ENCODE measurements around the gene PLIN4. TPM values are rescaled to one million over a fixed set of nuclear protein-coding genes. Genes with fewer than 3 reads are reported as not detected.
"Not testable (repeated sequence)": the region's sequence is repeated elsewhere in the genome, so short reads cannot be mapped to it uniquely, and the experiment has no call there.

PLIN4 gene
- polyA plus RNA-seq, 1 donor (not counting 4 experiments of a cell fraction or from before 2014, with no cell fraction given), result not detected

DNA sequence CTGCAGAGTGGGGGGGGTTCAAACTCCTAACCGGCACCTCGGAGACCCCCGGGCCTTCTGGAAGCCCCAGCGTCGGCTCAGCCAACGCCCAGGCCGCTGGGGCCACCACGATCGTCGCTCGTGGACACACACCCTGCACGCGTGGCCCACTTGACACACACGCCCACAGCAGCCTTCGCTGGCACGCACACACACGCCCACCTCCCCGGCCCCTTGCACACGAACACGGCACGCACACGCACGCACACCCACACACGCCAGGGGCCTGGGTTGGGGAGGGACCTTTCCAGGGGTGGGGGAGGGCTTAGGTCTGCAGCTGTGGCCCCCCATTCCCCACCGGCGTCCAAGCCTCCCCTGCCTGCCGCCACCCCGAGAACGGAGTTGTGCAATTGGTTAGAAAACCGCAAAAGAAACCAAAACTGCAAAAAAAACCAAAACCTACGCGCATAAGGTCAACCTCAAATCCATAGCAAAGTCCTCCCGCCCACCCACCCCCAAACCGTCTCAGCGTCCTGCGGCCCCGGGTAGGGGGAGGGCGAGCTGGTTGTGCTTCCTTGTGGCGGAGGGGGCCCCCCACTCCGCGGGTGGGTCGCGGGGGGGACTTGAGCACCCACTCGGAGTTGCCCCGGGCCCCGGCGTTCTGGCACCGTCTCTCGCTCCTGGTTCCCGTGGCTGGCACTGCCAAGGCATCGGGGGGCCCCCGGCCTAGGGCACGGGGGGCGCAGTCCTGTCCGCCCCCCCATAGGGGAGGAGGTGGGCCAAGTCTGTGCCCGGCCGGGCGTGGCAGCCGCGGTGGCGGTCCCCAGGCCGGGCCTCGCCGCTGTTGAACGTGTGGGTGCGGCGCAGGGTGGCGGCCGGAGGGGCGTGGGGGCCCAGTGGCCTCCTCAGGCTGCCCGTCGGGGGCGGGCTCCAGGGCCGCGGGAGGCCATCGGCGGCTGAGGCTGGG, 24.9 kb upstream of the PLIN4 start:
- TF ChIP-seq, protein P1, sequence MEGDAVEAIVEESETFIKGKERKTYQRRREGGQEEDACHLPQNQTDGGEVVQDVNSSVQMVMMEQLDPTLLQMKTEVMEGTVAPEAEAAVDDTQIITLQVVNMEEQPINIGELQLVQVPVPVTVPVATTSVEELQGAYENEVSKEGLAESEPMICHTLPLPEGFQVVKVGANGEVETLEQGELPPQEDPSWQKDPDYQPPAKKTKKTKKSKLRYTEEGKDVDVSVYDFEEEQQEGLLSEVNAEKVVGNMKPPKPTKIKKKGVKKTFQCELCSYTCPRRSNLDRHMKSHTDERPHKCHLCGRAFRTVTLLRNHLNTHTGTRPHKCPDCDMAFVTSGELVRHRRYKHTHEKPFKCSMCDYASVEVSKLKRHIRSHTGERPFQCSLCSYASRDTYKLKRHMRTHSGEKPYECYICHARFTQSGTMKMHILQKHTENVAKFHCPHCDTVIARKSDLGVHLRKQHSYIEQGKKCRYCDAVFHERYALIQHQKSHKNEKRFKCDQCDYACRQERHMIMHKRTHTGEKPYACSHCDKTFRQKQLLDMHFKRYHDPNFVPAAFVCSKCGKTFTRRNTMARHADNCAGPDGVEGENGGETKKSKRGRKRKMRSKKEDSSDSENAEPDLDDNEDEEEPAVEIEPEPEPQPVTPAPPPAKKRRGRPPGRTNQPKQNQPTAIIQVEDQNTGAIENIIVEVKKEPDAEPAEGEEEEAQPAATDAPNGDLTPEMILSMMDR (optimal IDR thresholded peaks at IDR 0.05 in 1 of 3, IDR thresholded peaks at IDR 0.05 in 1 of 3, conservative IDR thresholded peaks at IDR 0.05 in 1 of 3; ENCODE audit: extremely low read depth in 1 of 3, insufficient read depth in 2 of 3, low read length in 3 of 3), result no peak
- no peak for TF ChIP-seq EZH2 (IDR thresholded peaks at IDR 0.05; ENCODE audit: low read length)
- no peak overlapping the region for H3K4me3 ChIP-seq (ENCODE audit: control insufficient read depth in 2 of 3, extremely low read depth in 1 of 3, insufficient read depth in 2 of 3, low read depth in 1 of 3, low read length in 3 of 3)
- dilution Hi-C loops (cut with MboI; ENCODE audit: extremely low pct_ligation_motif_present, low sequenced_read_pairs), result no loop called here

DNA sequence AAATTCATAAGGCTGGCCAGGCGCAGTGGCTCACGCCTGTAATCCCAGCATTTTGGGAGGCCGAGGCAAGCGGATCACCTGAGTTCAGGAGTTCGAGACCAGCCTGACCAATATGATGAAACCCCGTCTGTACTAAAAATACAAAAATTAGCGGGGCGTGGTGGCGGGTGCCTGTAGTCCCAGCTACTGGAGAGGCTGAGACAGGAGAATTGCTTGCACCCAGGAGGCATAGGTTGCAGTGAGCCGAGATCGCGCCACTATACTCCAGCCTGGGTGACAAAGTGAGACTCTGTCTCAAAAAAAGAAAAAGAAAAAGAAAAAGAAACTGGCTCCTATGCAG, 23.5 kb upstream of the PLIN4 start:
- dilution Hi-C loops (cut with MboI; ENCODE audit: extremely low pct_ligation_motif_present, low sequenced_read_pairs); H3K4me1 ChIP-seq (ENCODE audit: control insufficient read depth, extremely low read depth, insufficient read depth, low read length); H3K4me2 ChIP-seq (ENCODE audit: control insufficient read depth, extremely low read depth, insufficient read depth, low read depth, low read length); H3K9me3 ChIP-seq (ENCODE audit: control insufficient read depth, low read depth, low read length); DNase-seq (ENCODE audit: low read depth, low spot score); FAIRE-seq; H3K79me2 ChIP-seq (ENCODE audit: control insufficient read depth, insufficient read depth, low read length); H3K27ac ChIP-seq (ENCODE audit: control insufficient read depth, insufficient read depth, low read length); H3K9ac ChIP-seq (ENCODE audit: control insufficient read depth, extremely low read depth, insufficient read depth, low read length); H2AFZ ChIP-seq (ENCODE audit: control insufficient read depth, low read length); H4K20me1 ChIP-seq (ENCODE audit: control insufficient read depth, extremely low read depth, insufficient read depth, low read length); H3K4me3 ChIP-seq (ENCODE audit: control insufficient read depth in 2 of 3, extremely low read depth in 1 of 3, insufficient read depth in 2 of 3, low read depth in 1 of 3, low read length in 3 of 3); H3K27me3 ChIP-seq (ENCODE audit: control insufficient read depth, extremely low read depth, insufficient read depth, low read length); H3K9me1 ChIP-seq (ENCODE audit: control insufficient read depth, extremely low read depth, insufficient read depth, low read length); H3K36me3 ChIP-seq (ENCODE audit: control insufficient read depth in 2 of 2, extremely low read depth in 1 of 2, insufficient read depth in 2 of 2, low read length in 2 of 2): not testable (repeated sequence)

More for the DNA sequence above, 24.9 kb upstream of the PLIN4 start:
- Histone ChIP-seq H3K9ac (ENCODE audit: control insufficient read depth, extremely low read depth, insufficient read depth, low read length) (no peak overlapping the region), H3K9me1 (ENCODE audit: control insufficient read depth, extremely low read depth, insufficient read depth, low read length) (no peaks in the 10 kb centered on the region), H4K20me1 (ENCODE audit: control insufficient read depth, extremely low read depth, insufficient read depth, low read length) (no peaks in the 10 kb centered on the region), H3K4me1 (ENCODE audit: control insufficient read depth, extremely low read depth, insufficient read depth, low read length) (peaks cover 7% of the 10 kb centered on the region), H2AFZ (ENCODE audit: control insufficient read depth, low read length) (no peak overlapping the region), H3K79me2 (ENCODE audit: control insufficient read depth, insufficient read depth, low read length) (no peaks in the 10 kb centered on the region), H3K4me2 (ENCODE audit: control insufficient read depth, extremely low read depth, insufficient read depth, low read depth, low read length) (no peak overlapping the region), H3K27ac (ENCODE audit: control insufficient read depth, insufficient read depth, low read length) (no peak overlapping the region), H3K9me3 (ENCODE audit: control insufficient read depth, low read depth, low read length) (no peaks in the 10 kb centered on the region), H3K36me3 (ENCODE audit: control insufficient read depth in 2 of 2, extremely low read depth in 1 of 2, insufficient read depth in 2 of 2, low read length in 2 of 2) (no peaks in the 10 kb centered on the region), H3K27me3 (ENCODE audit: control insufficient read depth, extremely low read depth, insufficient read depth, low read length) (no peaks in the 10 kb centered on the region)
- DNase-seq (ENCODE audit: low read depth, low spot score), result no peak
- FAIRE-seq, result no peak

Measured in keratinocyte (primary cell).